WTC11 (cell line): ENCODE measurements around the gene ALK. TPM values are rescaled to one million over a fixed set of nuclear protein-coding genes. Genes with fewer than 3 reads are reported as not detected.

Experiments
- ATAC-seq: fragments of 200-7000 bp; cut with Tn5 transposase; 2 replicates; pipeline ENCODE4 v1.10.0; 2021; ENCODE audit warnings: mild to moderate bottlenecking, moderate library complexity
- CTCF ChIA-PET: fragments of 300-600 bp; sonication (Branson Sonifier 250); formaldehyde crosslinking; loops from one replicate; lab custom pipeline; 2021; ENCODE audit warnings: antibody characterized with exemption; lab: Charles Lee
- POLR2A ChIA-PET: fragments of 350-600 bp; sonication (Branson Sonifier 250); formaldehyde crosslinking; loops from one replicate; lab custom pipeline; 2021; ENCODE audit warnings: antibody characterized with exemption; lab: Charles Lee
- DNase-seq: peaks from one replicate; pipeline ENCODE4 v3.0.0; 2021; ENCODE audit warnings: low spot score
- H3K27ac Mint-ChIP-seq: 2 replicates; pipeline ENCODE4 v1.8.0; 2021; ENCODE audit warnings: mixed read lengths
- H3K27me3 Mint-ChIP-seq: 2 replicates; pipeline ENCODE4 v1.8.0; 2021; ENCODE audit warnings: low read depth, mild to moderate bottlenecking, moderate library complexity, mixed read lengths
- H3K36me3 Mint-ChIP-seq: 2 replicates; pipeline ENCODE4 v1.8.0; 2021; ENCODE audit warnings: mixed read lengths
- H3K4me1 Mint-ChIP-seq: 2 replicates; pipeline ENCODE4 v1.8.0; 2022; ENCODE audit warnings: mixed read lengths
- H3K4me3 Mint-ChIP-seq: 2 replicates; pipeline ENCODE4 v1.8.0; 2021; ENCODE audit warnings: mild to moderate bottlenecking, moderate library complexity, mixed read lengths
- H3K9me3 Mint-ChIP-seq: 2 replicates; pipeline ENCODE4 v1.8.0; 2021; ENCODE audit warnings: mixed read lengths
- ATF1 ChIP-seq: sonication (generic); formaldehyde crosslinking; IDR thresholded peaks from 2 replicates; pipeline ENCODE4 v1.8.1; 2023; ENCODE audit warnings: mild to moderate bottlenecking, moderate library complexity, missing genetic modification reagents
- ATF3 ChIP-seq: sonication (generic); formaldehyde crosslinking; conservative IDR thresholded peaks from 2 replicates; pipeline ENCODE4 v1.8.1; 2022; ENCODE audit warnings: mild to moderate bottlenecking, missing genetic modification reagents
- ATF6 ChIP-seq: sonication (generic); formaldehyde crosslinking; IDR thresholded peaks from 2 replicates; pipeline ENCODE4 v1.8.1; 2023; ENCODE audit warnings: mild to moderate bottlenecking, missing genetic modification reagents
- CREB1 ChIP-seq: sonication (generic); formaldehyde crosslinking; IDR thresholded peaks from 2 replicates; pipeline ENCODE4 v1.8.0; 2023; ENCODE audit warnings: mild to moderate bottlenecking, missing genetic modification reagents
- ERG ChIP-seq: fragments of 250-450 bp; sonication (Bioruptor Pico); IDR thresholded peaks from 2 replicates; pipeline ENCODE4 v1.8.0; 2021; ENCODE audit warnings: mild to moderate bottlenecking
- FOXJ3 ChIP-seq: sonication (generic); formaldehyde crosslinking; IDR thresholded peaks from 2 replicates; pipeline ENCODE4 v1.9.0; 2021; ENCODE audit warnings: missing genetic modification reagents, mild to moderate bottlenecking, borderline replicate concordance
- HMGXB4 ChIP-seq: sonication (generic); formaldehyde crosslinking; IDR thresholded peaks from 2 replicates; pipeline ENCODE4 v1.8.1; 2023; ENCODE audit warnings: mild to moderate bottlenecking, moderate library complexity, missing genetic modification reagents
- JUN ChIP-seq: sonication (generic); formaldehyde crosslinking; IDR thresholded peaks from 2 replicates; pipeline ENCODE4 v1.8.0; 2023; ENCODE audit warnings: mild to moderate bottlenecking, missing genetic modification reagents
- NFE2L1 ChIP-seq: sonication (generic); formaldehyde crosslinking; IDR thresholded peaks from 2 replicates; pipeline ENCODE4 v1.8.1; 2023; ENCODE audit warnings: missing genetic modification reagents
- NR3C1 ChIP-seq: sonication (generic); formaldehyde crosslinking; conservative IDR thresholded peaks from 2 replicates; pipeline ENCODE4 v1.8.1; 2023; ENCODE audit warnings: low read depth, mild to moderate bottlenecking, missing genetic modification reagents
- TEAD4 ChIP-seq: sonication (generic); formaldehyde crosslinking; IDR thresholded peaks from 2 replicates; pipeline ENCODE4 v1.8.0; 2022; ENCODE audit warnings: mild to moderate bottlenecking, missing genetic modification reagents
- USF1 ChIP-seq: sonication (generic); formaldehyde crosslinking; IDR thresholded peaks from 2 replicates; pipeline ENCODE4 v1.8.0; 2022; ENCODE audit warnings: mild to moderate bottlenecking, missing genetic modification reagents
- USF2 ChIP-seq: sonication (generic); formaldehyde crosslinking; IDR thresholded peaks from 2 replicates; pipeline ENCODE4 v1.8.1; 2023; ENCODE audit warnings: mild to moderate bottlenecking, missing genetic modification reagents, moderate library complexity
- ZBTB43 ChIP-seq: sonication (generic); formaldehyde crosslinking; IDR thresholded peaks from 2 replicates; pipeline ENCODE4 v1.8.1; 2023; ENCODE audit warnings: mild to moderate bottlenecking, missing genetic modification reagents
- ZNF263 ChIP-seq: sonication (generic); formaldehyde crosslinking; IDR thresholded peaks from 2 replicates; pipeline ENCODE4 v1.8.1; 2022; ENCODE audit warnings: low read depth, mild to moderate bottlenecking, moderate library complexity, missing genetic modification reagents
- ZNF512 ChIP-seq: sonication (generic); formaldehyde crosslinking; IDR thresholded peaks from 2 replicates; pipeline ENCODE4 v1.8.1; 2022; ENCODE audit warnings: missing genetic modification reagents, borderline replicate concordance
- total RNA-seq: library from RNA; stranded (reverse); gene quantifications from 3 replicates; pipeline ENCODE4 v1.2.3, GENCODE V29; 2021

Gene ALK
- total RNA-seq, 1 experiment from 2014 or later: not detected

- DNase-seq (no peak), ATAC-seq (no peak)
- ChIA-PET POLR2A (no interaction called here), CTCF (interaction anchor here (1.1 kb wide), 1 partner anchor 81 kb away, joined by 3 read pairs; no protein-coding TSS in a partner anchor)
- no peak overlapping the region for H3K4me3 Mint-ChIP-seq
- no peaks in the 10 kb centered on the region for H3K36me3 Mint-ChIP-seq
- TF ChIP-seq NR3C1 (CRISPR knock-in tag) (no peak), ZNF512 (CRISPR knock-in tag) (no peak), ATF6 (no peak), ERG (CRISPR knock-in tag) (no peak), ZNF263 (CRISPR knock-in tag) (no peak)
- no peak overlapping the region for H3K27ac Mint-ChIP-seq
- no peaks in the 10 kb centered on the region for H3K27me3 Mint-ChIP-seq
- no peaks in the 10 kb centered on the region for H3K9me3 Mint-ChIP-seq
- H3K4me1 Mint-ChIP-seq: peaks cover 7% of the 10 kb centered on the region
Observed at GRCh38 chr2:29390136-29390535, 531.2 kb downstream of the ALK start.

- H3K27me3 Mint-ChIP-seq: no peaks in the 10 kb centered on the region
Observed at GRCh38 chr2:29389686-29390085, 531.7 kb downstream of the ALK start.

More at GRCh38 chr2:29389686-29390085, 531.7 kb downstream of the ALK start:
- Mint-ChIP-seq H3K4me1 (peaks cover 3% of the 10 kb centered on the region), H3K9me3 (no peaks in the 10 kb centered on the region), H3K36me3 (no peaks in the 10 kb centered on the region), H3K4me3 (no peak overlapping the region)
- DNase-seq: no peak
- POLR2A ChIA-PET: no interaction called here
- no peak for TF ChIP-seq CREB1 (CRISPR knock-in tag)
- no peak for TF ChIP-seq NFE2L1 (CRISPR knock-in tag)
- no peak for TF ChIP-seq USF2 (CRISPR knock-in tag)
- TF ChIP-seq ATF1 (CRISPR knock-in tag): no peak
- TF ChIP-seq ZBTB43 (CRISPR knock-in tag): no peak
- no peak for TF ChIP-seq FOXJ3
- no peak for TF ChIP-seq HMGXB4 (CRISPR knock-in tag)
- TF ChIP-seq ATF3: no peak
- no peak for TF ChIP-seq USF1 (CRISPR knock-in tag)
- no peak for TF ChIP-seq TEAD4 (CRISPR knock-in tag)
- no peak for TF ChIP-seq JUN (CRISPR knock-in tag)
- TF ChIP-seq, all 79 proteins: peak for 0
- no peak overlapping the region for H3K27ac Mint-ChIP-seq
- CTCF ChIA-PET: interaction anchor here (1.1 kb wide), 1 partner anchor 80 kb away, joined by 3 read pairs; no protein-coding TSS in a partner anchor
- ATAC-seq: no peak
